ENCODE measurements around the gene BOD1. TPM values are rescaled to one million over a fixed set of nuclear protein-coding genes. Genes with fewer than 3 reads are reported as not detected.

The BOD1 gene
- polyA plus RNA-seq, 3 donors from 2014 or later: 4.0 to 12.1 (median 7.3) TPM

GRCh38 chr5:173618927-173619519 lies 2.6 kb upstream of the BOD1 start:
- Mint-ChIP-seq H3K36me3 (no peaks in the 10 kb centered on the region), H3K27ac (no peak overlapping the region), H3K9me3 (no peaks in the 10 kb centered on the region), H3K27me3 (ENCODE audit: low read depth in 3 of 3) (peaks cover 0 to 2% (median 2%) of the 10 kb centered on the region in 3 donors), H3K4me1 (peaks cover 23 to 30% of the 10 kb centered on the region in 2 donors), H3K4me3 (no peak overlapping the region)
- peak; percentile 24 to 54 (median 30) for DNase-seq

- peak overlapping the region; percentile 83 to 95 (median 93) for H3K27ac Mint-ChIP-seq
- H3K27me3 Mint-ChIP-seq (ENCODE audit: low read depth in 3 of 3): peaks cover 0 to 2% (median 2%) of the 10 kb centered on the region in 3 donors
- H3K4me1 Mint-ChIP-seq: peaks cover 34 to 43% of the 10 kb centered on the region in 2 donors
- no peaks in the 10 kb centered on the region for H3K9me3 Mint-ChIP-seq
- peaks cover 0 to 10% (median 0%) of the 10 kb centered on the region in 3 donors for H3K36me3 Mint-ChIP-seq
- DNase-seq: peak; percentile 66 to 68 (median 68)
- peak overlapping the region; percentile 91 to 96 (median 94) for H3K4me3 Mint-ChIP-seq
Measured at GRCh38 chr5:173615884-173616576, 420 bp downstream of the BOD1 start.

- Mint-ChIP-seq H3K4me1 (peaks cover 34 to 44% of the 10 kb centered on the region in 2 donors), H3K4me3 (peak overlapping the region in 2 of 5 donors; percentile 41 to 91), H3K27ac (peak overlapping the region in 2 of 6 donors; percentile 17 to 92), H3K9me3 (no peaks in the 10 kb centered on the region), H3K27me3 (ENCODE audit: low read depth in 3 of 3) (peaks cover 0 to 2% (median 0%) of the 10 kb centered on the region in 3 donors), H3K36me3 (peaks cover 0 to 12% (median 0%) of the 10 kb centered on the region in 3 donors)
- DNase-seq: no peak
Measured at GRCh38 chr5:173614591-173614990, 1.9 kb downstream of the BOD1 start.

GRCh38 chr5:173613433-173614159 lies 2.9 kb downstream of the BOD1 start:
- peaks cover 0 to 21% (median 2%) of the 10 kb centered on the region in 3 donors for H3K36me3 Mint-ChIP-seq
- no peak for DNase-seq
- peaks cover 34 to 44% of the 10 kb centered on the region in 2 donors for H3K4me1 Mint-ChIP-seq
- H3K4me3 Mint-ChIP-seq: peak overlapping the region in 2 of 5 donors; percentile 29 to 39
- peaks cover 0 to 2% (median 0%) of the 10 kb centered on the region in 3 donors for H3K27me3 Mint-ChIP-seq (ENCODE audit: low read depth in 3 of 3)
- H3K9me3 Mint-ChIP-seq: no peaks in the 10 kb centered on the region
- H3K27ac Mint-ChIP-seq: no peak overlapping the region

GRCh38 chr5:173612948-173613347 lies 3.5 kb downstream of the BOD1 start:
- Mint-ChIP-seq H3K27ac (peak overlapping the region in 1 of 6 donors; percentile 16), H3K27me3 (ENCODE audit: low read depth in 3 of 3) (peaks cover 0 to 2% (median 0%) of the 10 kb centered on the region in 3 donors), H3K4me3 (no peak overlapping the region), H3K36me3 (peaks cover 3 to 28% (median 8%) of the 10 kb centered on the region in 3 donors), H3K4me1 (peaks cover 34 to 44% of the 10 kb centered on the region in 2 donors), H3K9me3 (no peaks in the 10 kb centered on the region)
- no peak for DNase-seq

GRCh38 chr5:173611706-173612105 lies 4.7 kb downstream of the BOD1 start:
- no peak for DNase-seq
- Mint-ChIP-seq H3K4me1 (peaks cover 31 to 37% of the 10 kb centered on the region in 2 donors), H3K4me3 (no peak overlapping the region), H3K27ac (no peak overlapping the region), H3K27me3 (ENCODE audit: low read depth in 3 of 3) (peaks cover 0 to 2% (median 0%) of the 10 kb centered on the region in 3 donors), H3K36me3 (peaks cover 5 to 40% (median 16%) of the 10 kb centered on the region in 3 donors), H3K9me3 (no peaks in the 10 kb centered on the region)

- H3K4me3 Mint-ChIP-seq: no peak overlapping the region
- no peak for DNase-seq
- no peaks in the 10 kb centered on the region for H3K27me3 Mint-ChIP-seq (ENCODE audit: low read depth in 3 of 3)
- no peaks in the 10 kb centered on the region for H3K9me3 Mint-ChIP-seq
- peaks cover 9 to 37% (median 37%) of the 10 kb centered on the region in 3 donors for H3K36me3 Mint-ChIP-seq
- no peak overlapping the region for H3K27ac Mint-ChIP-seq
- peaks cover 0 to 3% of the 10 kb centered on the region in 2 donors for H3K4me1 Mint-ChIP-seq
Measured at GRCh38 chr5:173604141-173604540, 12.3 kb downstream of the BOD1 start.

GRCh38 chr5:173602423-173602822 lies 14.0 kb downstream of the BOD1 start:
- H3K27ac Mint-ChIP-seq: no peak overlapping the region
- no peak for DNase-seq
- H3K9me3 Mint-ChIP-seq: no peaks in the 10 kb centered on the region
- no peak overlapping the region for H3K4me3 Mint-ChIP-seq
- no peaks in the 10 kb centered on the region for H3K27me3 Mint-ChIP-seq (ENCODE audit: low read depth in 3 of 3)
- H3K36me3 Mint-ChIP-seq: peaks cover 4 to 25% (median 21%) of the 10 kb centered on the region in 3 donors
- H3K4me1 Mint-ChIP-seq: peaks cover 0 to 3% of the 10 kb centered on the region in 2 donors

- peaks cover 10 to 21% (median 15%) of the 10 kb centered on the region in 3 donors for H3K36me3 Mint-ChIP-seq
- no peak for DNase-seq
- H3K9me3 Mint-ChIP-seq: peaks cover under 1 to 10% (median 5%) of the 10 kb centered on the region in 6 donors
- no peaks in the 10 kb centered on the region for H3K27me3 Mint-ChIP-seq (ENCODE audit: low read depth in 3 of 3)
- peaks cover 0 to 3% of the 10 kb centered on the region in 2 donors for H3K4me1 Mint-ChIP-seq
- H3K27ac Mint-ChIP-seq: no peak overlapping the region
- H3K4me3 Mint-ChIP-seq: no peak overlapping the region
Measured at GRCh38 chr5:173598686-173599085, 17.8 kb downstream of the BOD1 start.

- peaks cover 0 to 3% of the 10 kb centered on the region in 2 donors for H3K4me1 Mint-ChIP-seq
- H3K27ac Mint-ChIP-seq: no peak overlapping the region
- no peaks in the 10 kb centered on the region for H3K27me3 Mint-ChIP-seq (ENCODE audit: low read depth in 3 of 3)
- peaks cover 15 to 25% (median 22%) of the 10 kb centered on the region in 3 donors for H3K36me3 Mint-ChIP-seq
- no peak for DNase-seq
- peaks cover 11 to 24% (median 17%) of the 10 kb centered on the region in 6 donors for H3K9me3 Mint-ChIP-seq
- no peak overlapping the region for H3K4me3 Mint-ChIP-seq
Measured at GRCh38 chr5:173597304-173597703, 19.1 kb downstream of the BOD1 start.

GRCh38 chr5:173595841-173596240 lies 20.6 kb downstream of the BOD1 start:
- Mint-ChIP-seq H3K4me3 (no peak overlapping the region), H3K27ac (no peak overlapping the region), H3K36me3 (peaks cover 20 to 30% (median 27%) of the 10 kb centered on the region in 3 donors), H3K27me3 (ENCODE audit: low read depth in 3 of 3) (peaks cover 0 to 2% (median 0%) of the 10 kb centered on the region in 3 donors), H3K4me1 (peaks cover 0 to 3% of the 10 kb centered on the region in 2 donors), H3K9me3 (peaks cover 13 to 39% (median 31%) of the 10 kb centered on the region in 6 donors)
- DNase-seq: no peak

- peaks cover 13 to 50% (median 35%) of the 10 kb centered on the region in 6 donors for H3K9me3 Mint-ChIP-seq
- H3K4me1 Mint-ChIP-seq: no peaks in the 10 kb centered on the region
- peaks cover 23 to 27% (median 27%) of the 10 kb centered on the region in 3 donors for H3K36me3 Mint-ChIP-seq
- H3K27ac Mint-ChIP-seq: no peak overlapping the region
- peaks cover 0 to 5% (median 0%) of the 10 kb centered on the region in 3 donors for H3K27me3 Mint-ChIP-seq (ENCODE audit: low read depth in 3 of 3)
- H3K4me3 Mint-ChIP-seq: no peak overlapping the region
- DNase-seq: no peak
Measured at GRCh38 chr5:173594061-173594460, 22.4 kb downstream of the BOD1 start.

GRCh38 chr5:173592050-173592669 lies 24.3 kb downstream of the BOD1 start:
- no peak for DNase-seq
- Mint-ChIP-seq H3K27me3 (ENCODE audit: low read depth in 3 of 3) (peaks cover 0 to 5% (median 3%) of the 10 kb centered on the region in 3 donors), H3K27ac (no peak overlapping the region), H3K36me3 (peaks cover 23 to 27% (median 27%) of the 10 kb centered on the region in 3 donors), H3K4me1 (no peaks in the 10 kb centered on the region), H3K4me3 (no peak overlapping the region), H3K9me3 (peaks cover 24 to 67% (median 42%) of the 10 kb centered on the region in 6 donors)
